ENCODE measurements around the gene DUSP22.

DUSP22 gene

DNA sequence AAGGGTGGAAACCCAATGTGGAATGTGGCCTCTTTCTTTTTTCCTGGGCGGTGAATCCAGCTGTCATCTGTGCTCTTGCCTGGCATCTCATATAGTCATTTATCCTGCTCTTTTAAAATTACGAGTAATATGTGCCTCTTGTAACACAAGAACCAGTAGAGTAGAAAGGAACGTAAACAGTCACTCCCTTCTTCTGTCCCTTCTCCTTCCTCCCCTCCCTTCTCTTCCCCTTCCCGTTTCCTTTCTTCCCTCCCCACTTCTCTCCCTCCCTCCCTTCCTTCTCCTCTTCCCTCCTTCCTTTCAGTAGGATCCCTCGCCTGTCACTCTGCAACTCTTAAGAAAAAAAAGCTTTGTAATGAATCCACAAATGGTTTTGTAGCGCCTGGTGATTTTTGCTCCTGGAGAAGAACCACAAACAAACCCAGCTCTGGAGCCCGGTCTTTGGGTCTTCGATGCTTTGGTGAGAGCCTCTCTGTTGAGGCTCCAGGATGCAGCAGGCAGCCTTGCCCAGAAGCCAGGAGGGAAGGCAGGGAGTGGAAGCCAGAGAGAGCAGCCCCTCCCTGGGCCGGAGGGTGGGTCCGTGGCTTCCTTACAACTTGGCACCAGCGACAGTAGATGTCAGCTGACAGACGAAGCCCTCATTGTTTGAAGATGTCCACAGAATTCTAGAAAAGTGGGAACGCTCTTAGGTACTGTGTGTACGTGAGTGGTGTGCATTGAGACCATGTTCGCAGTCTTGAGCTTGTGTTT is 15.0 kb downstream of the DUSP22 start:
- Histone ChIP-seq H3K4ac (ENCODE audit: low read depth, low read length) (no peak overlapping the region), H2AFZ (ENCODE audit: insufficient read depth, low read length, poor library complexity) (no peak overlapping the region), H4K12ac (ENCODE audit: low read depth, low read length) (no peak overlapping the region), H3K14ac (ENCODE audit: low read length) (no peak overlapping the region), H2BK5ac (ENCODE audit: low read depth, low read length, poor library complexity) (no peak overlapping the region), H3K79me1 (ENCODE audit: low read length) (no peaks in the 10 kb centered on the region), H3K36me3 (ENCODE audit: control insufficient read depth in 1 of 2, insufficient read depth in 2 of 2, low read length in 2 of 2) (peaks cover 0 to 2% of the 10 kb centered on the region in 2 experiments), H3K79me2 (ENCODE audit: control insufficient read depth, insufficient read depth, low read length, poor library complexity) (no peaks in the 10 kb centered on the region), H3K18ac (ENCODE audit: low read length) (no peak overlapping the region), H3K9me3 (ENCODE audit: insufficient read depth, low read depth, low read length) (peaks cover 40% of the 10 kb centered on the region), H4K8ac (ENCODE audit: low read depth, low read length) (no peak overlapping the region), H3K27me3 (ENCODE audit: insufficient read depth, low read length) (no peaks in the 10 kb centered on the region), H2AK5ac (ENCODE audit: low read length) (no peak overlapping the region), H3K4me3 (ENCODE audit: low read depth, low read length) (no peak overlapping the region), H3K4me2 (ENCODE audit: low read length) (no peak overlapping the region), H2BK12ac (ENCODE audit: low read length) (no peak overlapping the region), H3K9ac (ENCODE audit: low read length) (no peak overlapping the region), H4K91ac (ENCODE audit: low read depth, low read length) (no peak overlapping the region), H3K23ac (ENCODE audit: low read length) (no peak overlapping the region), H3K27ac (ENCODE audit: low read depth, low read length) (no peak overlapping the region), H3K4me1 (ENCODE audit: control insufficient read depth in 1 of 2, insufficient read depth in 2 of 2, low read length in 2 of 2) (no peaks in the 10 kb centered on the region), H2BK120ac (ENCODE audit: insufficient read depth, low read length, poor library complexity) (no peak overlapping the region)
- DNase-seq, result no peak
- WGBS (ENCODE audit: extremely low coverage, insufficient coverage, insufficient read length), result no CpG with 5 or more reads among the region's 15 CpGs

DNA sequence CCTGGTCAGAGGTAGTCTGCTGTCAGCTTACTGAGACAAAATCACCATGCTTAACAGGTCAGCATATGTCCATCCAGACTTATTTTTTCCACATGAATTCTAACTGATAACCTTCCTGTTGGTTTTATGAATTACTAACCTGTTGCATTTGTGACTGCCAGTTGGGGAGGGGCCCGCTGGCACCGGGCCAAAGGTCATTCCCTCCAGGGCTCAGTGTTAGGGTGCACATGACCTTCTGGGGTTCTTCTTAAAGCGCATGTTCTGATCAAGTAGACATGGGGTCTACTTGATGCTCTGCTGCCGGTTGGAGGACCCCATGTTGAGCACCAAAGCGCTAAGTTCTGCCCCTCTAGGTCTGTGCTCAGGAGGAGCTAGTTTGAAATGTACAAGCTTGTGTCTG is 15.6 kb downstream of the DUSP22 start:
- no CpG with 5 or more reads among the region's 5 CpGs for WGBS (ENCODE audit: extremely low coverage, insufficient coverage, insufficient read length)
- no peak overlapping the region for H3K18ac ChIP-seq (ENCODE audit: low read length)
- H2AFZ ChIP-seq (ENCODE audit: insufficient read depth, low read length, poor library complexity), result no peak overlapping the region
- H2BK12ac ChIP-seq (ENCODE audit: low read length), result no peak overlapping the region
- H3K14ac ChIP-seq (ENCODE audit: low read length), result no peak overlapping the region
- H3K4me3 ChIP-seq (ENCODE audit: low read depth, low read length), result no peak overlapping the region
- no peak overlapping the region for H4K91ac ChIP-seq (ENCODE audit: low read depth, low read length)
- no peak overlapping the region for H3K4me2 ChIP-seq (ENCODE audit: low read length)
- no peaks in the 10 kb centered on the region for H3K79me1 ChIP-seq (ENCODE audit: low read length)
- no peaks in the 10 kb centered on the region for H3K4me1 ChIP-seq (ENCODE audit: control insufficient read depth in 1 of 2, insufficient read depth in 2 of 2, low read length in 2 of 2)
- H3K27ac ChIP-seq (ENCODE audit: low read depth, low read length), result no peak overlapping the region
- no peak overlapping the region for H2AK5ac ChIP-seq (ENCODE audit: low read length)
- no peak overlapping the region for H2BK120ac ChIP-seq (ENCODE audit: insufficient read depth, low read length, poor library complexity)
- H3K36me3 ChIP-seq (ENCODE audit: control insufficient read depth in 1 of 2, insufficient read depth in 2 of 2, low read length in 2 of 2), result peaks cover 0 to 2% of the 10 kb centered on the region in 2 experiments
- DNase-seq, result no peak
- no peaks in the 10 kb centered on the region for H3K79me2 ChIP-seq (ENCODE audit: control insufficient read depth, insufficient read depth, low read length, poor library complexity)
- no peak overlapping the region for H3K9ac ChIP-seq (ENCODE audit: low read length)
- no peak overlapping the region for H2BK5ac ChIP-seq (ENCODE audit: low read depth, low read length, poor library complexity)
- H4K12ac ChIP-seq (ENCODE audit: low read depth, low read length), result no peak overlapping the region
- no peaks in the 10 kb centered on the region for H3K27me3 ChIP-seq (ENCODE audit: insufficient read depth, low read length)
- H3K4ac ChIP-seq (ENCODE audit: low read depth, low read length), result no peak overlapping the region
- H3K23ac ChIP-seq (ENCODE audit: low read length), result no peak overlapping the region
- H3K9me3 ChIP-seq (ENCODE audit: insufficient read depth, low read depth, low read length), result peaks cover 37% of the 10 kb centered on the region
- H4K8ac ChIP-seq (ENCODE audit: low read depth, low read length), result no peak overlapping the region

DNA sequence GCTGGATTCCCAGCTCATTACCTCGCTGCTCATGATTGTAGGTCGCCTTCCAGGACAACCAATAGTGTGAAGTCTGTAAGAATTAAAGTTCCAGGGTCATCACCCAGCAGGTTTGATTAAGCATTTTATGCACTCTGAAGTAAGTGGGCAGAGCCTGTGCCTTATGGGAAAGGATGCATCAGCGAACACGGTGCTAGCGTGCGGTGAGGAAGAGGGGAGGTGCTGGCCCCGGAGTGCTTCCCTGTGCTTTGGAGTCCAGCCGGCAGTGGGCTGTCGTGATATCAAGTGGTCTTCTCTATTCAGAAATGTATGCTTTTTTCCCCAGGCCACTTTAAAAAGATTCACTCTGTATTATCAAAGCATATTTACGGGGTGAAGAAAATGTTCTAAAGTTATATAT is 16.0 kb downstream of the DUSP22 start:
- Histone ChIP-seq H4K12ac (ENCODE audit: low read depth, low read length) (no peak overlapping the region), H3K27me3 (ENCODE audit: insufficient read depth, low read length) (no peaks in the 10 kb centered on the region), H2BK120ac (ENCODE audit: insufficient read depth, low read length, poor library complexity) (no peak overlapping the region), H3K9me3 (ENCODE audit: insufficient read depth, low read depth, low read length) (peaks cover 35% of the 10 kb centered on the region), H4K91ac (ENCODE audit: low read depth, low read length) (no peak overlapping the region), H3K79me2 (ENCODE audit: control insufficient read depth, insufficient read depth, low read length, poor library complexity) (no peaks in the 10 kb centered on the region), H2BK5ac (ENCODE audit: low read depth, low read length, poor library complexity) (no peak overlapping the region), H3K4ac (ENCODE audit: low read depth, low read length) (no peak overlapping the region), H3K23ac (ENCODE audit: low read length) (no peak overlapping the region), H3K36me3 (ENCODE audit: control insufficient read depth in 1 of 2, insufficient read depth in 2 of 2, low read length in 2 of 2) (peaks cover 0 to 2% of the 10 kb centered on the region in 2 experiments), H2AFZ (ENCODE audit: insufficient read depth, low read length, poor library complexity) (no peak overlapping the region), H3K14ac (ENCODE audit: low read length) (no peak overlapping the region), H3K4me2 (ENCODE audit: low read length) (no peak overlapping the region), H3K9ac (ENCODE audit: low read length) (no peak overlapping the region), H4K8ac (ENCODE audit: low read depth, low read length) (no peak overlapping the region), H3K4me1 (ENCODE audit: control insufficient read depth in 1 of 2, insufficient read depth in 2 of 2, low read length in 2 of 2) (no peaks in the 10 kb centered on the region), H2BK12ac (ENCODE audit: low read length) (no peak overlapping the region), H3K18ac (ENCODE audit: low read length) (no peak overlapping the region), H2AK5ac (ENCODE audit: low read length) (no peak overlapping the region), H3K79me1 (ENCODE audit: low read length) (no peaks in the 10 kb centered on the region), H3K27ac (ENCODE audit: low read depth, low read length) (no peak overlapping the region), H3K4me3 (ENCODE audit: low read depth, low read length) (no peak overlapping the region)
- no peak for DNase-seq
- WGBS (ENCODE audit: extremely low coverage, insufficient coverage, insufficient read length), result no CpG with 5 or more reads among the region's 10 CpGs

DNA sequence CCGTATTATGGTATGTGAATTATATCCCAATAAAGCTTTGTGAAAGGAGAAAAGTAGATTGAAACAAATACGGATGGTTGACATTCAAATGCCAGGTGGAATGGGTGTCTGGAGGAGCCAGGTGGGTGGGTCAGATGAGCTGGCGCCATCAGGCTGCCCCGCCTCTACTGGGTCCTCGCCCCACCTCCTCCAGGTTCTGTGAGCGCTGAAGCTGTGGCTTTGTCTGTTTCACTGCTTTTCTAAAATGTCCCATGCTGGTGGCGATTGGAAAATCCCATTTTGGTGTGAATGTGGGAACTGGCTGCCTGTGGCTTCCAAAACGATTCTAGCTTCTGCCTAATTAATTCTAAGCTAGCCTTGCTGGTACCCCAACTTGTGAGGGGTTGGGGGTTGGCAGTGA is 16.5 kb downstream of the DUSP22 start:
- no peak overlapping the region for H4K91ac ChIP-seq (ENCODE audit: low read depth, low read length)
- no peak overlapping the region for H2BK5ac ChIP-seq (ENCODE audit: low read depth, low read length, poor library complexity)
- H3K4me1 ChIP-seq (ENCODE audit: control insufficient read depth in 1 of 2, insufficient read depth in 2 of 2, low read length in 2 of 2), result no peaks in the 10 kb centered on the region
- no peaks in the 10 kb centered on the region for H3K79me2 ChIP-seq (ENCODE audit: control insufficient read depth, insufficient read depth, low read length, poor library complexity)
- no CpG with 5 or more reads among the region's 8 CpGs for whole genome bisulfite sequencing (ENCODE audit: extremely low coverage, insufficient coverage, insufficient read length)
- no peaks in the 10 kb centered on the region for H3K27me3 ChIP-seq (ENCODE audit: insufficient read depth, low read length)
- H3K27ac ChIP-seq (ENCODE audit: low read depth, low read length), result no peak overlapping the region
- no peak overlapping the region for H3K14ac ChIP-seq (ENCODE audit: low read length)
- peaks cover 0 to 2% of the 10 kb centered on the region in 2 experiments for H3K36me3 ChIP-seq (ENCODE audit: control insufficient read depth in 1 of 2, insufficient read depth in 2 of 2, low read length in 2 of 2)
- peaks cover 33% of the 10 kb centered on the region for H3K9me3 ChIP-seq (ENCODE audit: insufficient read depth, low read depth, low read length)
- H3K18ac ChIP-seq (ENCODE audit: low read length), result no peak overlapping the region
- no peak overlapping the region for H3K9ac ChIP-seq (ENCODE audit: low read length)
- no peak overlapping the region for H3K4ac ChIP-seq (ENCODE audit: low read depth, low read length)
- no peak overlapping the region for H2AFZ ChIP-seq (ENCODE audit: insufficient read depth, low read length, poor library complexity)
- H3K4me2 ChIP-seq (ENCODE audit: low read length), result no peak overlapping the region
- H3K23ac ChIP-seq (ENCODE audit: low read length), result no peak overlapping the region
- no peak overlapping the region for H2BK120ac ChIP-seq (ENCODE audit: insufficient read depth, low read length, poor library complexity)
- H3K4me3 ChIP-seq (ENCODE audit: low read depth, low read length), result no peak overlapping the region
- H4K12ac ChIP-seq (ENCODE audit: low read depth, low read length), result no peak overlapping the region
- no peak overlapping the region for H2BK12ac ChIP-seq (ENCODE audit: low read length)
- no peak overlapping the region for H2AK5ac ChIP-seq (ENCODE audit: low read length)
- no peaks in the 10 kb centered on the region for H3K79me1 ChIP-seq (ENCODE audit: low read length)
- DNase-seq, result no peak
- no peak overlapping the region for H4K8ac ChIP-seq (ENCODE audit: low read depth, low read length)
